ACC112 (cell line): Measurements from ENCODE around the gene SOX6.

Source experiments
- H2AFZ ChIP-seq: fragments of 200-600 bp; sonication (generic); one replicate; pipeline ENCODE4 v1.6.0; 2017; ENCODE audit warnings: antibody characterized with exemption, low read length; ENCODE audit not compliant: unreplicated experiment
- H3K27ac ChIP-seq: fragments of 200-600 bp; sonication (generic); 2 replicates; pipeline ENCODE4 v1.5.1; 2014; ENCODE audit warnings: low read depth, mild to moderate bottlenecking, antibody characterized with exemption, low read length, moderate library complexity
- H3K27me3 ChIP-seq: fragments of 200-600 bp; sonication (generic); 2 replicates; pipeline ENCODE4 v1.6.1; 2014; ENCODE audit warnings: mild to moderate bottlenecking, antibody characterized with exemption, low read length, moderate library complexity, mixed read lengths; ENCODE audit not compliant: insufficient read depth
- H3K36me3 ChIP-seq: fragments of 200-600 bp; sonication (generic); 2 replicates; pipeline ENCODE4 v1.6.1; 2016; ENCODE audit warnings: mild to moderate bottlenecking, antibody characterized with exemption, low read length, moderate library complexity, mixed read lengths; ENCODE audit not compliant: insufficient read depth
- H3K4me1 ChIP-seq: fragments of 200-600 bp; sonication (generic); one replicate; pipeline ENCODE4 v1.6.1; 2016; ENCODE audit warnings: low read length, mixed read lengths; ENCODE audit not compliant: insufficient read depth, unreplicated experiment, control insufficient read depth
- H3K4me3 ChIP-seq: fragments of 200-600 bp; sonication (generic); 2 replicates; pipeline ENCODE4 v1.5.1; 2014; ENCODE audit warnings: mild to moderate bottlenecking, low read depth, low read length
- H3K79me2 ChIP-seq: fragments of 200-600 bp; sonication (generic); one replicate; pipeline ENCODE4 v1.6.0; 2016; ENCODE audit warnings: low read length; ENCODE audit not compliant: control insufficient read depth, unreplicated experiment, insufficient read depth

The SOX6 gene

GRCh38 chr11:16296273-16296672 lies 60.1 kb downstream of the SOX6 start:
- no peak overlapping the region for H3K27ac ChIP-seq
- no peaks in the 10 kb centered on the region for H3K4me1 ChIP-seq
- H3K4me3 ChIP-seq = no peak overlapping the region

GRCh38 chr11:16295592-16295991 lies 60.8 kb downstream of the SOX6 start:
- Histone ChIP-seq H3K79me2 (no peaks in the 10 kb centered on the region), H2AFZ (no peak overlapping the region), H3K27ac (no peak overlapping the region), H3K36me3 (no peaks in the 10 kb centered on the region), H3K4me1 (no peaks in the 10 kb centered on the region), H3K4me3 (no peak overlapping the region), H3K27me3 (peaks cover 5% of the 10 kb centered on the region; the same call in 1 of the 2 replicates)

More at GRCh38 chr11:16296273-16296672, 60.1 kb downstream of the SOX6 start:
- Histone ChIP-seq H2AFZ (no peak overlapping the region), H3K36me3 (no peaks in the 10 kb centered on the region), H3K79me2 (no peaks in the 10 kb centered on the region), H3K27me3 (peaks cover 5% of the 10 kb centered on the region; the same call in 1 of the 2 replicates)

- H3K79me2 ChIP-seq = no peaks in the 10 kb centered on the region
- no peak overlapping the region for H3K4me3 ChIP-seq
- H3K36me3 ChIP-seq = no peaks in the 10 kb centered on the region
- peaks cover 5% of the 10 kb centered on the region; the same call in 1 of the 2 replicates for H3K27me3 ChIP-seq
- no peak overlapping the region for H2AFZ ChIP-seq
- H3K4me1 ChIP-seq = no peaks in the 10 kb centered on the region
- H3K27ac ChIP-seq = no peak overlapping the region
These were observed 63.1 kb downstream of the SOX6 start for GRCh38 chr11:16293204-16293681.

- Histone ChIP-seq H3K4me1 (no peaks in the 10 kb centered on the region), H3K27me3 (peaks cover 5% of the 10 kb centered on the region; the same call in 1 of the 2 replicates), H3K36me3 (no peaks in the 10 kb centered on the region), H3K4me3 (no peak overlapping the region), H3K79me2 (no peaks in the 10 kb centered on the region), H3K27ac (no peak overlapping the region), H2AFZ (no peak overlapping the region)
These were observed 64.0 kb downstream of the SOX6 start for GRCh38 chr11:16292167-16292859.

GRCh38 chr11:16291729-16292128 lies 64.6 kb downstream of the SOX6 start:
- H3K4me3 ChIP-seq = no peak overlapping the region
- H3K79me2 ChIP-seq = no peaks in the 10 kb centered on the region
- H3K27ac ChIP-seq = no peak overlapping the region
- no peak overlapping the region for H2AFZ ChIP-seq
- H3K4me1 ChIP-seq = no peaks in the 10 kb centered on the region
- H3K27me3 ChIP-seq = peaks cover 5% of the 10 kb centered on the region; the same call in 1 of the 2 replicates
- H3K36me3 ChIP-seq = no peaks in the 10 kb centered on the region

- Histone ChIP-seq H3K27ac (no peak overlapping the region), H3K36me3 (no peaks in the 10 kb centered on the region), H3K79me2 (no peaks in the 10 kb centered on the region), H3K4me3 (no peak overlapping the region), H3K4me1 (no peaks in the 10 kb centered on the region), H3K27me3 (no peaks in the 10 kb centered on the region), H2AFZ (no peak overlapping the region)
These were observed 66.8 kb downstream of the SOX6 start for GRCh38 chr11:16289541-16289940.

GRCh38 chr11:16287630-16288280 lies 68.6 kb downstream of the SOX6 start:
- no peak overlapping the region for H3K27ac ChIP-seq
- no peaks in the 10 kb centered on the region for H3K36me3 ChIP-seq
- H3K4me3 ChIP-seq = no peak overlapping the region
- no peaks in the 10 kb centered on the region for H3K79me2 ChIP-seq
- no peaks in the 10 kb centered on the region for H3K4me1 ChIP-seq
- H3K27me3 ChIP-seq = no peaks in the 10 kb centered on the region
- H2AFZ ChIP-seq = no peak overlapping the region

GRCh38 chr11:16286095-16286494 lies 70.3 kb downstream of the SOX6 start:
- H3K27me3 ChIP-seq = no peaks in the 10 kb centered on the region
- H2AFZ ChIP-seq = no peak overlapping the region
- H3K79me2 ChIP-seq = no peaks in the 10 kb centered on the region
- no peaks in the 10 kb centered on the region for H3K36me3 ChIP-seq
- H3K4me3 ChIP-seq = no peak overlapping the region
- no peaks in the 10 kb centered on the region for H3K4me1 ChIP-seq
- H3K27ac ChIP-seq = no peak overlapping the region

GRCh38 chr11:16280256-16280682 lies 76.1 kb downstream of the SOX6 start:
- H3K27me3 ChIP-seq = no peaks in the 10 kb centered on the region
- H3K27ac ChIP-seq = no peak overlapping the region
- H3K79me2 ChIP-seq = no peaks in the 10 kb centered on the region
- H2AFZ ChIP-seq = no peak overlapping the region
- H3K4me3 ChIP-seq = peak overlapping the region; percentile 22; the same call in 1 of the 2 replicates
- H3K36me3 ChIP-seq = no peaks in the 10 kb centered on the region
- no peaks in the 10 kb centered on the region for H3K4me1 ChIP-seq

- H2AFZ ChIP-seq = no peak overlapping the region
- no peaks in the 10 kb centered on the region for H3K4me1 ChIP-seq
- no peak overlapping the region for H3K27ac ChIP-seq
- H3K27me3 ChIP-seq = no peaks in the 10 kb centered on the region
- no peak overlapping the region for H3K4me3 ChIP-seq
- H3K36me3 ChIP-seq = no peaks in the 10 kb centered on the region
- no peaks in the 10 kb centered on the region for H3K79me2 ChIP-seq
These were observed 76.8 kb downstream of the SOX6 start for GRCh38 chr11:16279524-16279923.

- no peaks in the 10 kb centered on the region for H3K79me2 ChIP-seq
- no peaks in the 10 kb centered on the region for H3K4me1 ChIP-seq
- no peak overlapping the region for H3K27ac ChIP-seq
- H3K4me3 ChIP-seq = no peak overlapping the region
- H3K36me3 ChIP-seq = no peaks in the 10 kb centered on the region
- no peaks in the 10 kb centered on the region for H3K27me3 ChIP-seq
- no peak overlapping the region for H2AFZ ChIP-seq
These were observed 77.4 kb downstream of the SOX6 start for GRCh38 chr11:16278979-16279378.
